ENCODE results near the gene TP53TG5. TPM values are rescaled to one million over a fixed set of nuclear protein-coding genes. Genes with fewer than 3 reads are reported as not detected.

The TP53TG5 gene
- polyA plus RNA-seq, 1 donor (not counting 4 experiments of a cell fraction or from before 2014, with no cell fraction given): not detected

DNA sequence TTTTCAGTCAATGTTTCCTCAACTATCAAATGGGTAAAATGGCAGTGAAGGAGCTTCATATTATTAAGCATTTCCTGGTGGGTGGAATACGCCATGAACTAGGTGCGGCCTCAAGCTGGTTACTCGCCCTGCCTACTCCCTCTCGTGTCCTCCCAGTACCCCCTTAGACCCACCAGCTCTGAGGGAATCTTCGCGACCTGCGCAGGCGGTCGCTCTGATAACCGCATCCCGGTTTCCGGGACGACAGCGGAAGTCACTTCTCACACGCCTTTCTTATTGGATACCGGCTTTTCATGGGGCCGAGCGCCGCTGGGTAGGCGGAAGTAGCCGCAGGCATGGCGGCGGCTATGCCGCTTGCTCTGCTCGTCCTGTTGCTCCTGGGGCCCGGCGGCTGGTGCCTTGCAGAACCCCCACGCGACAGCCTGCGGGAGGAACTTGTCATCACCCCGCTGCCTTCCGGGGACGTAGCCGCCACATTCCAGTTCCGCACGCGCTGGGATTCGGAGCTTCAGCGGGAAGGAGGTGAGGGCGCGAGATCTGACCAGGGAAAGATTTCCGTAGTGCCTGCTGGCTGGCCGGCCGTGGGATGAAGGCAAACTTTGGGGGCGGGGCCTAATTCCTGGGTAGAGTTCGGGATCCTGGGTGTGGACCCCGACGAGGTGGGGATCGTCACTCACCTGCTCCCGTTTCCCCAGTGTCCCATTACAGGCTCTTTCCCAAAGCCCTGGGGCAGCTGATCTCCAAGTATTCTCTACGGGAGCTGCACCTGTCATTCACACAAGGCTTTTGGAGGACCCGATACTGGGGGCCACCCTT is 37.9 kb upstream of the TP53TG5 start, which contains the start of gene PIGT:
Gene PIGT, plus strand, starts transcription at position 320 of the 816 bp plus-strand sequence. Its CDS starts 16 bp downstream, at position 336.
- TF ChIP-seq, protein P1, sequence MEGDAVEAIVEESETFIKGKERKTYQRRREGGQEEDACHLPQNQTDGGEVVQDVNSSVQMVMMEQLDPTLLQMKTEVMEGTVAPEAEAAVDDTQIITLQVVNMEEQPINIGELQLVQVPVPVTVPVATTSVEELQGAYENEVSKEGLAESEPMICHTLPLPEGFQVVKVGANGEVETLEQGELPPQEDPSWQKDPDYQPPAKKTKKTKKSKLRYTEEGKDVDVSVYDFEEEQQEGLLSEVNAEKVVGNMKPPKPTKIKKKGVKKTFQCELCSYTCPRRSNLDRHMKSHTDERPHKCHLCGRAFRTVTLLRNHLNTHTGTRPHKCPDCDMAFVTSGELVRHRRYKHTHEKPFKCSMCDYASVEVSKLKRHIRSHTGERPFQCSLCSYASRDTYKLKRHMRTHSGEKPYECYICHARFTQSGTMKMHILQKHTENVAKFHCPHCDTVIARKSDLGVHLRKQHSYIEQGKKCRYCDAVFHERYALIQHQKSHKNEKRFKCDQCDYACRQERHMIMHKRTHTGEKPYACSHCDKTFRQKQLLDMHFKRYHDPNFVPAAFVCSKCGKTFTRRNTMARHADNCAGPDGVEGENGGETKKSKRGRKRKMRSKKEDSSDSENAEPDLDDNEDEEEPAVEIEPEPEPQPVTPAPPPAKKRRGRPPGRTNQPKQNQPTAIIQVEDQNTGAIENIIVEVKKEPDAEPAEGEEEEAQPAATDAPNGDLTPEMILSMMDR (optimal IDR thresholded peaks at IDR 0.05 in 1 of 3, IDR thresholded peaks at IDR 0.05 in 1 of 3, conservative IDR thresholded peaks at IDR 0.05 in 1 of 3; ENCODE audit: extremely low read depth in 1 of 3, insufficient read depth in 2 of 3, low read length in 3 of 3): no peak
- no peak for TF ChIP-seq EZH2 (IDR thresholded peaks at IDR 0.05; ENCODE audit: low read length)
- H3K4me3 ChIP-seq (ENCODE audit: control insufficient read depth in 2 of 3, extremely low read depth in 1 of 3, insufficient read depth in 2 of 3, low read depth in 1 of 3, low read length in 3 of 3): peak within 1 kb of the TSS; percentile 82 to 93 (median 91)
- no peaks in the 10 kb centered on the region for H3K9me3 ChIP-seq (ENCODE audit: control insufficient read depth, low read depth, low read length)
- H3K9ac ChIP-seq (ENCODE audit: control insufficient read depth, extremely low read depth, insufficient read depth, low read length): peak within 1 kb of the TSS; percentile 89
- DNase-seq (ENCODE audit: low read depth, low spot score) (no peak), FAIRE-seq (no peak)
- peaks cover 24% of the 10 kb centered on the region for H3K79me2 ChIP-seq (ENCODE audit: control insufficient read depth, insufficient read depth, low read length)
- H3K36me3 ChIP-seq (ENCODE audit: control insufficient read depth in 2 of 2, extremely low read depth in 1 of 2, insufficient read depth in 2 of 2, low read length in 2 of 2): peaks cover 15 to 20% of the 10 kb centered on the region in 2 experiments
- dilution Hi-C loops (cut with MboI; ENCODE audit: extremely low pct_ligation_motif_present, low sequenced_read_pairs): no loop called here
- peaks cover 25% of the 10 kb centered on the region for H3K4me1 ChIP-seq (ENCODE audit: control insufficient read depth, extremely low read depth, insufficient read depth, low read length)
- H2AFZ ChIP-seq (ENCODE audit: control insufficient read depth, low read length): peak within 1 kb of the TSS; percentile 98
- H3K4me2 ChIP-seq (ENCODE audit: control insufficient read depth, extremely low read depth, insufficient read depth, low read depth, low read length): peak within 1 kb of the TSS; percentile 97
- no peaks in the 10 kb centered on the region for H3K9me1 ChIP-seq (ENCODE audit: control insufficient read depth, extremely low read depth, insufficient read depth, low read length)
- H3K27me3 ChIP-seq (ENCODE audit: control insufficient read depth, extremely low read depth, insufficient read depth, low read length): no peaks in the 10 kb centered on the region
- H3K27ac ChIP-seq (ENCODE audit: control insufficient read depth, insufficient read depth, low read length): peak within 1 kb of the TSS; percentile 79
- peaks cover 2% of the 10 kb centered on the region for H4K20me1 ChIP-seq (ENCODE audit: control insufficient read depth, extremely low read depth, insufficient read depth, low read length)

DNA sequence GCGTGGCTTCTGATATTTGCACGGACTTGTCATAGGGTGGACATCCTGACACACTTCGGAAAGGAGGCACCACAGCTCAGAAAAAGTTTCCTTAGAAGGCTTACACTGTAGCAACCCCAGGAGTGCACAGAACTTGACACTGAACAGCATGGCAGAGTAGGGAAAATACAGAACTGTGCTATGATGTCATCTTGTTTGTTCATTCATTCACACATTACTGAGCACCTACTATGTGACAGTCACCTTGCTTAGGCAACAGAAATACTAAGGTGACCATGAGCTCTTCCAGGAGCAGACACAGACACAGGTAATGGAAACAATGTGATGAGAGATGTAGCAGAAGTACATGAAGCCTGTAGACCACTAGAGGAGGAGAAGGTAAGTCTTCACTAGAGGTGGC is 35.4 kb upstream of the TP53TG5 start:
- Histone ChIP-seq H3K36me3 (ENCODE audit: control insufficient read depth in 2 of 2, extremely low read depth in 1 of 2, insufficient read depth in 2 of 2, low read length in 2 of 2) (peaks cover 5 to 8% of the 10 kb centered on the region in 2 experiments), H4K20me1 (ENCODE audit: control insufficient read depth, extremely low read depth, insufficient read depth, low read length) (no peaks in the 10 kb centered on the region), H2AFZ (ENCODE audit: control insufficient read depth, low read length) (no peak overlapping the region), H3K9ac (ENCODE audit: control insufficient read depth, extremely low read depth, insufficient read depth, low read length) (no peak overlapping the region), H3K4me3 (ENCODE audit: control insufficient read depth in 2 of 3, extremely low read depth in 1 of 3, insufficient read depth in 2 of 3, low read depth in 1 of 3, low read length in 3 of 3) (no peak overlapping the region), H3K9me1 (ENCODE audit: control insufficient read depth, extremely low read depth, insufficient read depth, low read length) (no peaks in the 10 kb centered on the region), H3K27ac (ENCODE audit: control insufficient read depth, insufficient read depth, low read length) (no peak overlapping the region), H3K4me2 (ENCODE audit: control insufficient read depth, extremely low read depth, insufficient read depth, low read depth, low read length) (no peak overlapping the region), H3K9me3 (ENCODE audit: control insufficient read depth, low read depth, low read length) (no peaks in the 10 kb centered on the region), H3K27me3 (ENCODE audit: control insufficient read depth, extremely low read depth, insufficient read depth, low read length) (no peaks in the 10 kb centered on the region), H3K79me2 (ENCODE audit: control insufficient read depth, insufficient read depth, low read length) (peaks cover 22% of the 10 kb centered on the region), H3K4me1 (ENCODE audit: control insufficient read depth, extremely low read depth, insufficient read depth, low read length) (peaks cover 14% of the 10 kb centered on the region)
- dilution Hi-C loops (cut with MboI; ENCODE audit: extremely low pct_ligation_motif_present, low sequenced_read_pairs): no loop called here
- FAIRE-seq: no peak
- DNase-seq (ENCODE audit: low read depth, low spot score): no peak
- TF ChIP-seq, protein P1 (optimal IDR thresholded peaks at IDR 0.05 in 1 of 3, IDR thresholded peaks at IDR 0.05 in 1 of 3, conservative IDR thresholded peaks at IDR 0.05 in 1 of 3; ENCODE audit: extremely low read depth in 1 of 3, insufficient read depth in 2 of 3, low read length in 3 of 3): no peak

Data from keratinocyte (primary cell).